KMS-11 (cell line): ENCODE results near the gene PCYT1A.

Experiments used
- H2AFZ ChIP-seq: fragments of 200-600 bp; sonication (generic); 2 replicates; pipeline ENCODE4 v1.6.1; 2016; ENCODE audit warnings: antibody characterized with exemption, mixed run types, low read depth
- H3K27ac ChIP-seq: fragments of 200-600 bp; sonication (generic); 2 replicates; pipeline ENCODE4 v1.6.1; 2016; ENCODE audit warnings: mild to moderate bottlenecking, mixed run types
- H3K27me3 ChIP-seq: fragments of 200-600 bp; sonication (generic); 2 replicates; pipeline ENCODE4 v1.6.1; 2017; ENCODE audit warnings: mild to moderate bottlenecking, low read depth, mixed run types, moderate library complexity; ENCODE audit not compliant: insufficient read depth
- H3K36me3 ChIP-seq: fragments of 200-600 bp; sonication (generic); 2 replicates; pipeline ENCODE4 v1.6.1; 2017; ENCODE audit warnings: mild to moderate bottlenecking, mixed run types; ENCODE audit not compliant: insufficient read depth
- H3K4me1 ChIP-seq: fragments of 200-600 bp; sonication (generic); 2 replicates; pipeline ENCODE4 v1.6.1; 2016; ENCODE audit warnings: mild to moderate bottlenecking, low read depth, mixed run types; ENCODE audit not compliant: poor library complexity, severe bottlenecking
- H3K4me2 ChIP-seq: fragments of 200-600 bp; sonication (generic); 2 replicates; pipeline ENCODE4 v1.7.0; 2016; ENCODE audit warnings: mild to moderate bottlenecking, mixed run types
- H3K4me3 ChIP-seq: fragments of 200-600 bp; sonication (generic); IDR thresholded peaks from 2 replicates; pipeline ENCODE4 v1.6.1; 2017; ENCODE audit warnings: low read depth, low read length, mixed read lengths; ENCODE audit not compliant: insufficient read depth
- H3K79me2 ChIP-seq: fragments of 200-600 bp; sonication (generic); 2 replicates; pipeline ENCODE4 v1.6.1; 2016; ENCODE audit warnings: low read depth, mixed run types; ENCODE audit not compliant: insufficient read depth
- H3K9ac ChIP-seq: fragments of 200-600 bp; sonication (generic); 2 replicates; pipeline ENCODE4 v1.6.1; 2016; ENCODE audit warnings: mild to moderate bottlenecking, mixed run types
- H4K20me1 ChIP-seq: fragments of 200-600 bp; sonication (generic); 2 replicates; pipeline ENCODE4 v1.6.1; 2016; ENCODE audit warnings: mild to moderate bottlenecking, mixed run types; ENCODE audit not compliant: insufficient read depth
- CTCF ChIP-seq: fragments of 200-600 bp; sonication (generic); conservative IDR thresholded peaks from 2 replicates; pipeline ENCODE4 v1.6.1; 2017; ENCODE audit warnings: low read depth, mild to moderate bottlenecking, antibody characterized with exemption, low read length, moderate library complexity, mixed read lengths

PCYT1A gene

DNA sequence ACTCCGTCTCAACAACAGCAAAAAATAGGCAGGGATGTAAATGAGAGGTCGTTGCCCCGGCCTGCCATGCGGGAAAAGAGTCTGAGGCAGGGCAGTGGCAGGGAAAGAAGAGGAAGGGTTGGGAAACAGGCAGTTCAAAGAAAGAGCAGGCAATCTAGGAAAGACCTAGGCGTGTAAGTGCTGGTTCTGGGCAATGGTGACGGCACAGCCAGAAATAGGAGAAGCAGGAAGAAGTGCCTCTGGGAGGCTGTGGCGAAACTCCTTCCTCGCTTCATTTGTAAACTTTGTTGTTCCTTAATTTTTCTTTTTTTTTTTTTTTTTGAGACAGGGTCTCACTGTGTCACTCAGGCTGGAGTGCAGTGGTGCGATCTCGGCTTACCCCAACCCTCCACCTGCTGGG lies 66.9 kb downstream of the PCYT1A start:
- H3K36me3 ChIP-seq = no peaks in the 10 kb centered on the region
- no peaks in the 10 kb centered on the region for H4K20me1 ChIP-seq
- no peak overlapping the region for H3K27ac ChIP-seq
- no peak overlapping the region for H3K4me3 ChIP-seq
- no peak overlapping the region for H3K4me2 ChIP-seq
- H3K9ac ChIP-seq = no peak overlapping the region
- no peaks in the 10 kb centered on the region for H3K79me2 ChIP-seq
- no peak for TF ChIP-seq CTCF
- H3K4me1 ChIP-seq = no peaks in the 10 kb centered on the region
- no peak overlapping the region for H2AFZ ChIP-seq
- no peaks in the 10 kb centered on the region; the same call in 1 of the 2 replicates for H3K27me3 ChIP-seq

- TF ChIP-seq CTCF = no peak
- Histone ChIP-seq H3K9ac (no peak overlapping the region), H3K4me3 (no peak overlapping the region)
These were observed 67.6 kb downstream of the PCYT1A start for GRCh38 chr3:196219970-196220311.

DNA sequence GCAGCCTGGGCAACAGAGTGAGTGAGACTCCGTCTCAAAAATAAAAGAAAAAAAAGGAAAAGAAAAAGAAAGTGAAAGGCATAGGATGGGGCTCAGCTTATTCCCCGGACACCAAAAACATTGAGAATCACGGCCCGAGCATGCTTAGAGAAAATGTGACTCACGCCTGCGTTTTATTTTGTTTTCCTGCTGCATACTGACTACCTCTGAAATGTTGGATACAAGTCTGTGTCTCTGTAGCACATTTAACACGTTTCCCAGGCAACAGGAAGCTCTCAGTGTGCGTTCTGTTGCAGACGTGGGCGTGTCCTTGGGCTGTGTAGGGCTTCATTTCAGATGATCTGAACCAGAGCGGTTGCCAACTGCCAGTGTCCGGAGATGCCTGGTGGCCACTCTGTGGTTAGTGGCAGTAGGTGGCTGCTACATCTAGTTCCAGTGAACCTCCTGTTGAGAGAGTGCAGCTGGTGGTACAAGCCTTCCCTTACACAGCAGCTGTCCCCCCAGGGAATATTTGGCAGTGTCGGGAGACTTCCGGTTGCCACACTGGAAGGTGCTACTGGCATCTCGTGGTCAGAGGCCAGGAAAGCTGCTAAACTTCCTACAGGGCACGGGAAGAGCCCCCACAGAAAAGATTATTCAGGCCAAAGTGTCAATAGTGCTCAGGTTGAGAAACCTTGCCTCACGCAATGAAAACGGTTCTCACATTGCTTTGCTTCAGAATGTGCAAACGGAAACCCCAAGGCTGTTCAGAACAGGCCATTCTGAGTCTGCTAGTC lies 68.1 kb downstream of the PCYT1A start:
- H3K4me2 ChIP-seq = no peak overlapping the region
- H3K9ac ChIP-seq = no peak overlapping the region
- no peaks in the 10 kb centered on the region for H3K79me2 ChIP-seq
- no peak overlapping the region for H2AFZ ChIP-seq
- no peak overlapping the region for H3K4me3 ChIP-seq
- no peaks in the 10 kb centered on the region for H3K4me1 ChIP-seq
- H3K36me3 ChIP-seq = no peaks in the 10 kb centered on the region
- no peak overlapping the region for H3K27ac ChIP-seq
- TF ChIP-seq CTCF = no peak
- no peaks in the 10 kb centered on the region for H4K20me1 ChIP-seq
- H3K27me3 ChIP-seq = no peaks in the 10 kb centered on the region; the same call in 1 of the 2 replicates

More at GRCh38 chr3:196219970-196220311, 67.6 kb downstream of the PCYT1A start:
- H3K27ac ChIP-seq = no peak overlapping the region
- H3K4me2 ChIP-seq = no peak overlapping the region
- no peaks in the 10 kb centered on the region; the same call in 1 of the 2 replicates for H3K27me3 ChIP-seq
- H3K36me3 ChIP-seq = no peaks in the 10 kb centered on the region
- H3K79me2 ChIP-seq = no peaks in the 10 kb centered on the region
- H2AFZ ChIP-seq = no peak overlapping the region
- no peaks in the 10 kb centered on the region for H4K20me1 ChIP-seq
- H3K4me1 ChIP-seq = no peaks in the 10 kb centered on the region

- no peak overlapping the region for H3K27ac ChIP-seq
- H3K4me2 ChIP-seq = no peak overlapping the region
- H3K4me1 ChIP-seq = no peaks in the 10 kb centered on the region
- H3K36me3 ChIP-seq = no peaks in the 10 kb centered on the region
- TF ChIP-seq CTCF = no peak
- H3K27me3 ChIP-seq = no peaks in the 10 kb centered on the region; the same call in 1 of the 2 replicates
- H4K20me1 ChIP-seq = no peaks in the 10 kb centered on the region
- H2AFZ ChIP-seq = no peak overlapping the region
- no peak overlapping the region for H3K4me3 ChIP-seq
- H3K9ac ChIP-seq = no peak overlapping the region
- H3K79me2 ChIP-seq = no peaks in the 10 kb centered on the region
These were observed 69.3 kb downstream of the PCYT1A start for GRCh38 chr3:196218155-196218712.
